CD14-positive monocyte (primary cell): ENCODE results near the gene SELENOF. TPM values are rescaled to one million over a fixed set of nuclear protein-coding genes. Genes with fewer than 3 reads are reported as not detected.

ENCODE experiments used
- DNase-seq, 3 donors: peaks; one replicate each; pipeline ENCODE4 v3.0.0-alpha.2; 2011 to 2022
- H2AFZ ChIP-seq: 2 replicates; pipeline ENCODE4 v1.6.0; 2012; ENCODE audit warnings: mild to moderate bottlenecking, low read depth, low read length, inconsistent platforms; ENCODE audit not compliant: insufficient read depth, poor library complexity, severe bottlenecking
- H3K27ac ChIP-seq, 2 donors: 1 replicate in 1 of 2; 2 replicates in 1 of 2; pipeline ENCODE4 v1.5.1; 2012 to 2013; ENCODE audit warnings: low read length in 2 of 2, control low read depth in 1 of 2, inconsistent platforms in 1 of 2, low read depth in 1 of 2, mild to moderate bottlenecking in 1 of 2
- H3K27me3 ChIP-seq, 2 donors: one replicate each; pipeline versions ENCODE4 v1.6.0 to v1.6.1; 2011 to 2013; ENCODE audit warnings: low read length in 2 of 2; ENCODE audit not compliant: control insufficient read depth in 2 of 2, insufficient read depth in 2 of 2
- H3K36me3 ChIP-seq, 2 donors: replicated peaks in 1 of 2; 1 replicate in 1 of 2; 2 replicates in 1 of 2; pipeline versions ENCODE4 v1.5.1 to v1.6.1; 2012 to 2013; ENCODE audit warnings: low read length in 2 of 2, control low read depth in 1 of 2, inconsistent platforms in 1 of 2, mild to moderate bottlenecking in 1 of 2; ENCODE audit not compliant: insufficient read depth in 2 of 2, control insufficient read depth in 1 of 2
- H3K4me1 ChIP-seq, 2 donors: 1 replicate in 1 of 2; 2 replicates in 1 of 2; pipeline versions ENCODE4 v1.5.1 to v1.6.1; 2012 to 2013; ENCODE audit warnings: low read length in 2 of 2, control low read depth in 1 of 2, inconsistent platforms in 1 of 2, mild to moderate bottlenecking in 1 of 2, moderate library complexity in 1 of 2; ENCODE audit not compliant: insufficient read depth in 2 of 2, control insufficient read depth in 1 of 2
- H3K4me2 ChIP-seq: replicated peaks from 2 replicates; pipeline ENCODE3; 2012; ENCODE audit warnings: low read length, moderate library complexity, mild to moderate bottlenecking; ENCODE audit not compliant: poor library complexity, severe bottlenecking; ENCODE audit errors: extremely low read depth
- H3K4me3 ChIP-seq, 3 experiments: fragments of 200-600 bp in 1 of 3; sonication (generic) in 1 of 3; replicated peaks in 1 of 3; 1 replicate in 2 of 3; 2 replicates in 1 of 3; pipeline ENCODE4 v1.5.1; 2011 to 2013; ENCODE audit warnings: low read length in 3 of 3, mild to moderate bottlenecking in 3 of 3, control low read depth in 2 of 3, low read depth in 2 of 3, inconsistent platforms in 1 of 3, moderate library complexity in 1 of 3
- H3K79me2 ChIP-seq: 2 replicates; pipeline ENCODE4 v1.6.0; 2012; ENCODE audit warnings: mild to moderate bottlenecking, control low read depth, inconsistent platforms, low read length, moderate library complexity; ENCODE audit not compliant: insufficient read depth
- H3K9ac ChIP-seq: 2 replicates; pipeline ENCODE4 v1.6.0; 2017; ENCODE audit warnings: low read length, mild to moderate bottlenecking; ENCODE audit not compliant: insufficient read depth, poor library complexity, severe bottlenecking
- H3K9me3 ChIP-seq, 2 donors: replicated peaks in 1 of 2; 1 replicate in 1 of 2; 2 replicates in 1 of 2; pipeline versions ENCODE4 v1.5.1 to v1.6.1; 2012 to 2013; ENCODE audit warnings: low read length in 2 of 2, control low read depth in 1 of 2; ENCODE audit not compliant: control insufficient read depth in 1 of 2, insufficient read depth in 1 of 2
- H4K20me1 ChIP-seq: 2 replicates; pipeline ENCODE4 v1.6.0; 2012; ENCODE audit warnings: mild to moderate bottlenecking, low read length, control low read depth, moderate library complexity; ENCODE audit not compliant: insufficient read depth
- H3K27ac Mint-ChIP-seq, 7 donors: one replicate each; pipeline ENCODE4 v1.8.0; 2020; ENCODE audit warnings: mild to moderate bottlenecking in 7 of 7, mixed read lengths in 7 of 7, moderate library complexity in 6 of 7, inconsistent platforms in 2 of 7
- H3K27me3 Mint-ChIP-seq, 3 donors: one replicate each; pipeline ENCODE4 v1.8.0; 2021 to 2022; ENCODE audit warnings: low read depth in 3 of 3, mild to moderate bottlenecking in 3 of 3, mixed read lengths in 3 of 3, moderate library complexity in 3 of 3, inconsistent platforms in 1 of 3
- H3K36me3 Mint-ChIP-seq, 2 donors: one replicate each; pipeline ENCODE4 v1.8.0; 2020; ENCODE audit warnings: mixed read lengths in 2 of 2, inconsistent platforms in 1 of 2, mild to moderate bottlenecking in 1 of 2
- H3K4me1 Mint-ChIP-seq: one replicate; pipeline ENCODE4 v1.8.0; 2020; ENCODE audit warnings: mild to moderate bottlenecking, mixed read lengths
- H3K4me3 Mint-ChIP-seq, 2 donors: one replicate each; pipeline ENCODE4 v1.8.0; 2020; ENCODE audit warnings: mild to moderate bottlenecking in 2 of 2, mixed read lengths in 2 of 2, moderate library complexity in 1 of 2
- H3K9me3 Mint-ChIP-seq, 7 donors: one replicate each; pipeline ENCODE4 v1.8.0; 2020 to 2022; ENCODE audit warnings: mixed read lengths in 7 of 7, mild to moderate bottlenecking in 6 of 7, moderate library complexity in 6 of 7, inconsistent platforms in 2 of 7
- CTCF ChIP-seq: fragments of 200-600 bp; IDR thresholded peaks from one replicate; pipeline ENCODE4 v1.8.0; 2022; ENCODE audit warnings: antibody characterized with exemption, mild to moderate bottlenecking
- WGBS: methylation state at CpG from one replicate; pipeline ENCODE4 v1.1.5; 2013; ENCODE audit warnings: missing lambda C conversion rate; ENCODE audit not compliant: insufficient coverage; 5-methylcytosine and 5-hydroxymethylcytosine counted together
- intact Hi-C, 2 donors: fragments of 100-400 bp; cut with micrococcal nuclease; formaldehyde crosslinking; loops; one replicate each; pipeline versions ENCODE4 v1.15.0 to v1.15.1; 2023
- polyA plus RNA-seq, 3 donors: library from polyadenylated mRNA; depleted of rRNA in 1 of 3; unstranded in 2 of 3; stranded (reverse) in 1 of 3; fragments of 300-500 nt in 2 of 3; fragments of >200 nt in 1 of 3; fragmentation: Illumina TruSeq in 2 of 3; gene quantifications; 1 replicate in 2 of 3; 2 replicates in 1 of 3; pipeline ENCODE4 v1.2.3, GENCODE V29; 2012 to 2021

Gene SELENOF
- polyA plus RNA-seq, 3 donors: 111 to 357 (median 339) TPM

GRCh38 chr1:86938450-86938849 is 24.5 kb upstream of the SELENOF start:
- Histone ChIP-seq H3K4me2 (no peak overlapping the region), H3K9ac (no peak overlapping the region), H4K20me1 (no peaks in the 10 kb centered on the region), H2AFZ (no peak overlapping the region), H3K27me3 (no peaks in the 10 kb centered on the region), H3K27ac (no peak overlapping the region), H3K79me2 (no peaks in the 10 kb centered on the region), H3K4me3 (no peak overlapping the region), H3K4me1 (no peaks in the 10 kb centered on the region), H3K36me3 (no peaks in the 10 kb centered on the region), H3K9me3 (no peaks in the 10 kb centered on the region)
- intact Hi-C loops: no loop called here
- no peak for TF ChIP-seq CTCF
- WGBS: 50% methylated on average over 1 of the region's 1 CpG
- no peak overlapping the region for H3K27ac Mint-ChIP-seq
- DNase-seq: no peak
- no peaks in the 10 kb centered on the region for H3K36me3 Mint-ChIP-seq
- H3K9me3 Mint-ChIP-seq: no peaks in the 10 kb centered on the region
- no peak overlapping the region for H3K4me3 Mint-ChIP-seq
- H3K27me3 Mint-ChIP-seq: peaks cover 0 to 3% (median 0%) of the 10 kb centered on the region in 3 donors
- peaks cover 4% of the 10 kb centered on the region for H3K4me1 Mint-ChIP-seq

- Mint-ChIP-seq H3K9me3 (no peaks in the 10 kb centered on the region), H3K4me1 (peaks cover 2% of the 10 kb centered on the region), H3K27ac (no peak overlapping the region), H3K27me3 (peaks cover 0 to 2% (median 0%) of the 10 kb centered on the region in 3 donors), H3K36me3 (no peaks in the 10 kb centered on the region), H3K4me3 (no peak overlapping the region)
- H3K79me2 ChIP-seq: no peaks in the 10 kb centered on the region
- intact Hi-C loops: no loop called here
- no peak overlapping the region for H2AFZ ChIP-seq
- no peak for DNase-seq
- TF ChIP-seq CTCF: no peak
- no peaks in the 10 kb centered on the region for H3K4me1 ChIP-seq
- H3K9me3 ChIP-seq: no peaks in the 10 kb centered on the region
- no peak overlapping the region for H3K4me3 ChIP-seq
- no peaks in the 10 kb centered on the region for H3K36me3 ChIP-seq
- no peak overlapping the region for H3K4me2 ChIP-seq
- no peak overlapping the region for H3K9ac ChIP-seq
- no peaks in the 10 kb centered on the region for H4K20me1 ChIP-seq
- H3K27me3 ChIP-seq: no peaks in the 10 kb centered on the region
- H3K27ac ChIP-seq: no peak overlapping the region
- no CpG with 5 or more reads among the region's 7 CpGs for WGBS
Observed at GRCh38 chr1:86933562-86934377, 19.8 kb upstream of the SELENOF start.
